Left ventricle myocardium inferior (tissue), 1 donor: Measurements from ENCODE around the gene SLC2A11. TPM values are rescaled to one million over a fixed set of nuclear protein-coding genes. Genes with fewer than 3 reads are reported as not detected.

ENCODE experiments used
- DNase-seq: peaks from one replicate; pipeline ENCODE4 v3.0.0-alpha.2; 2020
- H3K27ac ChIP-seq: fragments of 200-600 bp; replicated peaks from 2 replicates; pipeline ENCODE4 v1.8.0; 2021
- H3K27me3 ChIP-seq: fragments of 200-600 bp; 2 replicates; pipeline ENCODE4 v1.8.0; 2021; ENCODE audit warnings: low read depth
- H3K36me3 ChIP-seq: fragments of 200-600 bp; 2 replicates; pipeline ENCODE4 v1.8.0; 2021
- H3K4me1 ChIP-seq: fragments of 200-600 bp; 2 replicates; pipeline ENCODE4 v1.8.0; 2021
- H3K4me3 ChIP-seq: fragments of 200-600 bp; 2 replicates; pipeline ENCODE4 v1.8.0; 2021; ENCODE audit warnings: mild to moderate bottlenecking, moderate library complexity
- H3K9me3 ChIP-seq: fragments of 200-600 bp; replicated peaks from 2 replicates; pipeline ENCODE4 v1.8.0; 2021
- CTCF ChIP-seq: fragments of 200-600 bp; IDR thresholded peaks from 2 replicates; pipeline ENCODE4 v1.8.0; 2021; ENCODE audit warnings: antibody characterized with exemption, mild to moderate bottlenecking, borderline replicate concordance
- intact Hi-C: fragments of 100-400 bp; cut with micrococcal nuclease; formaldehyde crosslinking; loops from one replicate; pipeline ENCODE4 v1.11.0; 2022
- total RNA-seq: library from RNA; stranded (reverse); fragmentation: NEBNext Ultra II Directional; extraction: Animal tissue kit (Norgen Biotek cat#: 25700); gene quantifications from one replicate; pipeline ENCODE4 v1.2.1, GENCODE V29; 2021
- donor health status: DM: no; HTN: yes; CAD: no; lungs with severe emphysema.

Gene SLC2A11
- total RNA-seq, 1 donor from 2014 or later, result 22.0 TPM

- Histone ChIP-seq H3K9me3 (no peaks in the 10 kb centered on the region), H3K4me3 (peak overlapping the region; percentile 11), H3K27me3 (no peaks in the 10 kb centered on the region), H3K36me3 (peaks cover 76% of the 10 kb centered on the region), H3K27ac (peak overlapping the region; percentile 89), H3K4me1 (peaks cover 56% of the 10 kb centered on the region)
- intact Hi-C loops, result no loop called here
- DNase-seq, result no peak
- TF ChIP-seq CTCF, result no peak
Measured at GRCh38 chr22:23817146-23817545, 40.5 kb upstream of the SLC2A11 start.

- Histone ChIP-seq H3K9me3 (no peaks in the 10 kb centered on the region), H3K36me3 (peaks cover 75% of the 10 kb centered on the region), H3K4me3 (no peak overlapping the region), H3K27ac (no peak overlapping the region), H3K4me1 (peaks cover 59% of the 10 kb centered on the region), H3K27me3 (no peaks in the 10 kb centered on the region)
- intact Hi-C loops, result no loop called here
- TF ChIP-seq CTCF, result no peak
- no peak for DNase-seq
Measured at GRCh38 chr22:23818541-23818940, 39.1 kb upstream of the SLC2A11 start.

- Histone ChIP-seq H3K27me3 (no peaks in the 10 kb centered on the region), H3K4me3 (no peak overlapping the region), H3K27ac (peak overlapping the region; percentile 96), H3K4me1 (peaks cover 67% of the 10 kb centered on the region), H3K36me3 (peaks cover 82% of the 10 kb centered on the region), H3K9me3 (no peaks in the 10 kb centered on the region)
- TF ChIP-seq CTCF, result no peak
- intact Hi-C loops, result no loop called here
- DNase-seq, result no peak
Measured at GRCh38 chr22:23820748-23821211, 36.9 kb upstream of the SLC2A11 start.

DNA sequence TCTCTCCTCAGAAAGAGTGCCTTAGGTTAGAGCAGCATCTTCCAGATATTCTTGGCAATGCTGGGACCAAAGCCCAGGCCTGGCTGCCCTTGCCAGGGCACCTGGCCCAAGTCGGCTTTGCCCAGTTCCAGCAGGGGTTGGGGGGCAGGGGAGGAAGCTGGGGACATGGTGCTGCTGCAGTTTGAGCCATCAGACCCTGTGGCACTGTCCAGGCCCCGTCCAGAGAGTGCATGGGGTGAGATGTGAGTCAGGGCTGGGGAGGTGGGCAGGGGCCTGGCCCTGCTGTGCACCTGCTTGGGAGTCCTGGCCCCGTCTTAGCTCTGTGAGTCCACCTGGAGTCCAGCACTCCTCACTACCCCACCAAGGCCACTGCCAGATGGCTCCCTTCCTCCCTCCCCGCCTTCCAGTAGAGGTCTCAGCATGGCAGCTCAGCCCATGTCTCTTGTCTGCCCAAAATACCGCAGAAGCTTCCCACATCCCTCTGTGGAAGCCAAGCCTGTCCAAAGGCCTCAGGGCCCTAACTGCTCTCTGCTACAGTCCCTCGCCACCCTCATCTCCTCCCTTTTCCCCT, 35.5 kb upstream of the SLC2A11 start:
- Histone ChIP-seq H3K4me1 (peaks cover 69% of the 10 kb centered on the region), H3K27ac (peak overlapping the region; percentile 96), H3K36me3 (peaks cover 87% of the 10 kb centered on the region)

GRCh38 chr22:23823331-23823791, 34.3 kb upstream of the SLC2A11 start:
- peak overlapping the region; percentile 96 for H3K27ac ChIP-seq
- peaks cover 87% of the 10 kb centered on the region for H3K36me3 ChIP-seq
- peaks cover 76% of the 10 kb centered on the region for H3K4me1 ChIP-seq
- no peak for DNase-seq
- H3K4me3 ChIP-seq, result no peak overlapping the region
- H3K9me3 ChIP-seq, result no peaks in the 10 kb centered on the region
- intact Hi-C loops, result no loop called here
- no peak for TF ChIP-seq CTCF
- H3K27me3 ChIP-seq, result no peaks in the 10 kb centered on the region

More for the DNA sequence above, 35.5 kb upstream of the SLC2A11 start:
- no peak overlapping the region for H3K4me3 ChIP-seq
- intact Hi-C loops, result no loop called here
- no peaks in the 10 kb centered on the region for H3K27me3 ChIP-seq
- no peaks in the 10 kb centered on the region for H3K9me3 ChIP-seq
- TF ChIP-seq CTCF, result no peak
- DNase-seq, result no peak
